NCI-H774 (cell line): ENCODE measurements around the gene CACNA2D1.

Experiments
- DNase-seq: peaks from one replicate; lab custom pipeline; 2025; lab: John Stamatoyannopoulos, UW

CACNA2D1 gene

DNA sequence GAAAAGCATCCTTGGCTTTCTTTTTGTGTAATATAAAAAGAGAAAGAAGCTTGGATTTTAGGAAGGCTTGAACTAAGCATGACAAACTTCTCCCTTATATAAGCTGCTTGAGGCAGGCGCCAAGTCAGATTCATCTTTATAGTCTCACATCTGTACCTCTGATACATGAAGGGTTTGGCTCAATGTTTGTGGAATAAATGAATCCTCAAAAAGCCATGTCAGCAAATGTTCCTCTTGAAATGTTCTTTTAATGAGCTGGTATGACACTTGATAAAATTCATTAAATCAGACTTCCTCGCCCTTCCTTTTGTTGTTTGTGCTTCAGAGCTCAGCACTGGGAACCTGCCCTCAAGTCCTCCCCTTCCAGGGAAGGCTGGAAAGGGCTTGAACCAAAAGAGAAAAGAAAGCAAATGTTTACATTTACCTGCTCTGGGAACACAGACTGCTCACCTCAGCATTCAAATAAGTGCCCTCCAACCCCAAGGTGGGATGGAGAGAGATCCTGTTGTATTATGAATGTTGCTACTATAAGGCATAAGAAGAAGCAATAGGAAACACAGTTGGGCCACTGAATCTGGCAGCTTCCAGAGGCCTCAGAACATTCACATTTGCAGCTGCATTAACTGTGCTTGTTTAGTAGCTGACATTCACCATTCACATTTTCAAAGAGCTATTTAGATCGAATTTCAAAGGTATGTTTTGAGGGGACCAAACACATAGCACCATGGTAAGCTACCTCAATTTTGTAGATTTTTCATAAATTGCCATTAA, 212.6 kb downstream of the CACNA2D1 start:
- DNase-seq, result no peak

DNA sequence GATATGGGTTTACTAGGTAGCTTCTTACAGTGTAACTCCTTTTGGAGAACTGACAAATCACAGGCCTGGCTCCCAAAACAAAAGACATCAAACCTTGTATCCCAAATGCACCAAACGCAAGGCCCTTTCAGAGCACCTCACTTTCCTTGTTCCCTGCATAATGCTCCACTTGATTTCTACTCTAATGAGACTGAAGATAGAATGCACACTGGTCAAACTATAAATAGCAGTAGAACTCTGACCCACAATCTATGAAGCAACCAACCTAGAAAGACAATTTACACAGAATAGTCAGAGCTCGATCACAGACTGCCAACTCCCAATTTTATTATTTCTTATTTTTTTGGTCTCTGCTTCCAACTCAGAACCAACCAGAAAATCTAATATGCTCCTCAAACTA, 214.4 kb downstream of the CACNA2D1 start:
- no peak for DNase-seq

DNA sequence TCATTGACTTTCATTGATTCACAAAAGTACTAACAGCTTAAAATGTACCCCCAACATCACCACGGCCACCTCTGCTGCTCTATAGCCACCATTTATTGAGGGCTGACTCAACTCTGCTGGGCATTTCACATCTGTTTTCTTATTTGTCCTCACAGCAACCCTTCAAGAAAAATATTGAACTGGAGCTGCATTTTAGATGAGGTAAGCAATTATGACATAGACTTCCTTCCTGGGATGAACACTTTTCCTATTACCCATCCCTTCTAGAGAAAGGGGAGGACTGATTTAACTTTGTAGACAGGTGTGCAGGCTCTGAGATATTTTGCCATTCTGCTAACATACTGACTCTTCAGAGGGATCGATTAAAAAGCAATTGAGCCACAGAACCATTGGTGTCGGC, 217.4 kb downstream of the CACNA2D1 start:
- no peak for DNase-seq

DNA sequence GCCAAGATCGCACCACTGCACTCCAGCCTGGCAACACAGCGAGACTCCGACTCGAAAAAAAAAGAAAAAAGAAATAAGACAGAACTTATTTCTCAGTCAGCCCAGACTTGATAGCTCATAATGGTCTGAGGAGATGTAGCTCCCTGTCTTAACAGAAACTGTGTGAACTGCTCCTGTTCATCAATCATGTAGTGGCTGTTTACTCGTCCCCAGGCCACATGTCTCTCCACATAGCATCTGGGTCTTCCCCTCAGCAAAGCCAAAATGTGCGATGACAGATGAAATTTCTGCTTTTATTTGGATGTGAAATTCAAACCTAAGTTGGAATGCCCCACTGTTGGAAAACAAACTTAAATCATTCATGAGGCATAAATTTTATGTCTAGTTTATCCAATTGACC, 219.0 kb downstream of the CACNA2D1 start:
- DNase-seq, result no peak

DNA sequence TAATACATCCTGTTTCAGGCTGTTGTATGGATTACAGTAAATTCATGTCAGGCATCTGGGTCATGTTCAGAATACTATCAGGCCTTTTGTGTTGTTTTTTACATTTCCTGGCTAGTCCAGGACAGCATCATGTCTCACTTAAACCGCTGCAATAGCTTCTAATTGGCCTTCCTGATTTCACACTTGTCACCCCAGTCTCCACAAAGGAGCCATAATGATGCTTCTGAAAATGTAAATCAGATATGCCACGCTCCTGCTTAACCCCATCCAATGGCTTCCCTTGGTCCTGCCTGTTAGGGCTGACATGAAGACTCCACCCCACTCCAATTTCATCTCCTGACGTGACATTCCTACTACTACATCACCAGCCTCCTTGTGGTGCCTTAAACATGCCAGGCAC, 220.0 kb downstream of the CACNA2D1 start:
- DNase-seq, result no peak

DNA sequence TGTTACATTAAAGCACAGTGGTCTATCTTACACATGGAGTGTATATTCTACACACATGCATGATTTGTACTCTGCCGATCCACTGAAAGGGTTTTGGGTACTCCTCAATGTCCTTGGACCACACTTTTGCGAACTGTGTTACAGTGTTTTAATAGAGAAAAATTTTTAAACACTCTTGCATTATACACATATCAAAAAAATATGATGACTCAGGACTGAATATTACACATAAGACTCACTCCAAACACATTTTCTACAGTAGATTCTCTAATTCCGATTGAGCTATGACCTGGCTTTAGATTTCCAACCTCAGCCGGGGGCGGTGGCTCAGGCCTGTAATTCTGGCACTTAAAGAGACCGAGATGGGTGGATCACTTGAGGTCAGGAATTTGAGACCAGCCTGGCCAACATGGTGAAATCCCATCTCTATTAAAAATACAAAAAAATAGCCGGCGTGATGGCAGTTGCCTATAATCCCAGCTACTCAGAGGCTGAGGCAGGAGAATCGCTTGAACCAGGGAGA, 222.4 kb downstream of the CACNA2D1 start:
- DNase-seq, result no peak

DNA sequence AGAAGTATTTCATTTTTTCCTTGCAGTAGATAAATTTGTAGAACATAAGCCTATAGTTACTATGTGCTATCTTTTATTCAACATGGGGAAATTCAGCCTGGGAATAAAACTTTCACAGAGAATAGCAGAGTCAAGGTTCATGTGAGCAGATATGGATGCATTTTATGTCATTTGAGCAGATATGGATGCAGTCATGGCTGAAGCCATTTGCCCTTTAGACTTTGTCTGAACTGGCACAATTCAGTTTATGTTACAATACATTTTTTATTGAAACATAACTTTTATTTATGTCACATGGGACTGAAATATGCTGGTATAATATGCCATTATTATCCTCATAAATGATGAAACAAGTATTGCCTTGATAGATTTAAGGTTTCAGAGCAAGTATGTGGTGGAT, 231.1 kb downstream of the CACNA2D1 start:
- no peak for DNase-seq

DNA sequence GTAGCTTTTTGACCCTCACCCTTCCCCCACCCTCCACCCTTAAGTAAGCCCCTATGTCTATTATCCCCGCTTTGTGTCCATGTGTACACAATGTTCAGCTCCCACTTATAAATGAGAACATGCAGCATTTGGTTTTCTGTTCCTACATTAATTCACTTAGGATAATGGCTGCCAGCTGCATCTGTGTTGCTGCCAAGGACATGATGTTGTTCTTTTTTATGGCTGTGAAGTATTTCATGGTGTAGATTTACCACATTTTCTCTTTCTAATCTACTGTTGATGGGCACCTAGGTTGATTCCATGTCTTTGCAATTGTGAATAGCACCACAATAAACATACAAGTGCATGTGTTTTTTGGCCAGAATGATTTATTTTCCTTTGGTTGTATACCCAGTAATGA, 232.2 kb downstream of the CACNA2D1 start:
- no peak for DNase-seq

DNA sequence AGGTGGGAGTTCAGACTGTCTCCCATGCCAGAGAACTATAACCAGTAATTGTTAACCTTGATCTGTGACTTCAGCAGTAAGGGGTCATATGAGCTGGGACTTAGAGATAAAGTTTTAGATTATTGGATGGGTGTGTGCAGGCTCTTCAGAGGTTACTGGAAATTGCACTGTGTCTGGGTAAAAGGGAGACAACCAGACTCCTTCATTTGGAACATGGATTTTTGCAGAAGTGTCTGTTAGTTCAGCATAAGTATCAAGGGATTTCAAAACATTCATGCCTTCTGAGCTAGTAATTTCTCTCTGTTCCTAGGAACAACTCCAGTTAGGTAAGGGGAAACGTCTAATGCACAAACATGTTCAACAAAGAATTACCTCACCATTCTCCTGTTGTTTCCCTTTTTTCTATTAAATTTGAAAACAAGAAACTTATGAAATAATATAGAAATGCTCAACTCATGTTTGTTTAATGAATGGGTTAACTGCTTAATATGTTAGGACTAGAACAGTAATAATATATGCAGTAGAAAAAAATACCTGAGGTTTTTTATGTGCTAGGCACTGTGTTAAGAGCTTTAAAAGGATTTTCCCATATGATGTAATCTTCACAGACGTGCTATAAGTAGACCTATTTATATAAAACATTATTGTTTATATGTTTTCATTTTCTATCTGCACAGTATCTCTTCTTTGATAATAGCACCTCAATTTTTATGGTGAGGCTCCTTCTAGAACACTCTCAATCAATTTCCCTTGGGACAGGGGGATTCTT, 233.0 kb downstream of the CACNA2D1 start:
- DNase-seq, result no peak

DNA sequence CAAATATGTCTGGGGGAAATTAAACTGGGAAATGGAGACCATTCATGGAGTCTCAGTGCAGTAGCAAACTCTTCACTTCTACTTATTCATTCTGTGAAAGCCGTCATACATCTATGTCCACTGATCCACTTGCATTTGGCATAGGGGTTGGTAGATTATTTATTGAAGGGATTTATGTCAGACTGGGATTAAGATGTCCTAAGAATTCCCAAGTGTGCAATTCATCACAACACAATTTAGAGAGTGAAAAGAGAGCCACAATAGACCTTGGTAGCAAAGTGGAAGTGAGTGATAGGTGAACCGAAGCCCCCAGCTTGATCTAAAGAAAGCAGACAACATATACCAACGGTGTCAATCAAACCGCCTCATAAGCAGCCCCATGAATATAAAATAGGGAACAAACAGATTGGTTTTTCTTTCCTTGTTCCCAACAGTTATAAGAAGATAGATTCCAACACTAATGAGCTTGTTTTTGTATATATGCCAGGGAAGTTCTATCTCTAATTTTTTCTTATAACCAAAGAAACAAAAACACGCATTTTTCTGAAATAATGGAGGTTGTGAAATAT, 234.3 kb downstream of the CACNA2D1 start:
- DNase-seq, result no peak

DNA sequence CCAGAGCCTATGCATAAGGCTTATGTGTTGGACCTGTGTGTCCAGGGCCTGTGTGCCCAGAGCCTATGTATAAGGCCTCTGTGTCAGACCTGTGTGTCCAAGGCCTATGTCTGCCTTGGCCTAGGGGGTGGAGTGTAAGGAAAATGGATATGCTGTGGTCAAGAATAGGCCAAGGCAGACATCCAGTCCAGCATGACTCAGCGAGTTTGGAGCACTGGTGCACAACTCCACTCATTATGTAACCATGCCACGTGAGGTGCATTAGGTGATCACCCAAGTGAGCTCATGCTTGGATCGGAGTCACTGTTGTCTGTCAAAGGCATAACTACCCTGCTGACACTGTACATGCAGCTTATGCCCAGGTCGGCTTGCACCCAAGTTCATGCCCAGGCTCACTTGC, 238.9 kb downstream of the CACNA2D1 start:
- no peak for DNase-seq

DNA sequence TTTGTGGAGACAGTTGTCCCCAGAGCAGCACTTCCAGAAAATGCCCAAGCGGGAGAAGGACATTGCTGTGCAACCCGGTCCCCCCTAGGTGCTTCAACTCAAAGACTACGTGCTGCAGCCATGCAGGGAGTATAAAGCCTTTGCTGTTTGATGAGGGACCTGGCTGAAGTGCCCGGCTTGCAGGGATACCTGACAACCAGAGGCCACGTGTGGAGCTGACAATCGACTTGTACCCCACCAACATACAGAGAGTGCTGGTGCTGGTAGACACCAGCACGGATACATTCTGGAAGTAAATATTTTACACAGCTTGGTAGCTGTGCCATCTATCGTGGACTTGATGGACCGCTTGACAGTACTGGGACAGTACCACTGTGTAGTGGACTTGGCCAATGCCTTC, 240.6 kb downstream of the CACNA2D1 start:
- DNase-seq, result no peak

DNA sequence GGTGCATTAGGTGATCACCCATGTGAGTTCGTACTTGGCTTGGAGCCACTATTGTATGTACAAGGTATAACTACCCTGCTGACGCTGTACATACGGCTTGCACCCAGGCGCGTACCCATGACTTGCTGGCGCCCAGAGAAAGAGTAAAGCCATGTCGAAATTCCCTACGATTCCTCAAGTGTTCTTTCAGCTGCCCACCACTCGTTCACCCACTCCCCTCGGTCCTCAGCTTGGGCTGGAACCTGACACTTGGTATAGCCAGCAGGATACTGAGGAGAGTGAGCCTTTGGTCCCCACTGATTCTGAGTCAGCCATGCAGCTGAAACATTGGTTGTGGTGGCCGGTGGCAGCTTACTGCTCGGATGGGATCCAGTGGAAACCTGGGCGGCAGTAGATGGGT, 241.5 kb downstream of the CACNA2D1 start:
- DNase-seq, result no peak

DNA sequence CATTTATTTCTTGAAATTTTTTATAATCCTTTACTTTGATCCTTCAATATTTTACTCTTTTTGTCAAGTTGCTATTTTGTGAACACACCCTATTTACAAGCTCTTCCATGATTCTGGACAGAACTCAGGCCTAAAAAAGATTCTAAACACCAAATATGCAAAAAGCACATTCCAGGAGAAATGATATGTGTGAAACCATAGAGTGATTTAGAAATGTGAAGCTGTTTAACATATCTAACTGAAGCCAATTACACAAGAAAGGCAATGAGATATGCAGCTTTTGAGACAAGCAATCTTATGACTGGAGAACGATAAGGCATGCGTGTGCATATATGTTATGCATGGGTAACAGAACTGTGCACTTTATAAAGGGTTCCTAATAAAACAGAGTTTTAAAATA, 243.0 kb downstream of the CACNA2D1 start:
- no peak for DNase-seq

DNA sequence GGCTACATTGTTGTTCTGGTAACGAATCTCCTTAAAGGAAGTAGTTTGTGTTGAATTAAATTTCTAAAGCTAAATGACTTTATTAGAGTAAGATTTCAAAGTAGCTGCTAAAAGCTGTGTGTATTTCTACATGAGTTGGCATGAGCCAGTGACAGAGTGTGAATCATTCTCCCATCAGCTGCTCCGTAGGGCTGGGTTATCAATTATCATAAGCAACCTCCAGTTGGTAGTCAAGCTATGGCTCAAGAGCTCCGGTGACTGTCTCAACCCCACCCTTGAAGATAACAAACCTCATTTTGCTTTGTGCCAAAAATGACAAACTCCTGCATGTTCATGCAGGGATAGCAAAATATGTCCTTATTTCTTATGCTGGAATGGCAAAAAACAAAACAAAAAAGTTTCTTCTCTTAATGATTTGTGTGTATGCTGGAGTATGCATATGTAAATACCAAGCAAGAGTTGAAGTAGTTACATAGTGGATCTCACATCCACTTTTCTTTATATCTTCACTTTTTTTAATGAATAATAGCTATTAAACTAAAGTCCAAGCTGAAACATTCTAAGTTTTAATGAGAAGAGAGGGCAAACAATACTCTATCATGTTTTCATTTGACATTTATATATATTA, 249.4 kb downstream of the CACNA2D1 start:
- DNase-seq, result no peak

DNA sequence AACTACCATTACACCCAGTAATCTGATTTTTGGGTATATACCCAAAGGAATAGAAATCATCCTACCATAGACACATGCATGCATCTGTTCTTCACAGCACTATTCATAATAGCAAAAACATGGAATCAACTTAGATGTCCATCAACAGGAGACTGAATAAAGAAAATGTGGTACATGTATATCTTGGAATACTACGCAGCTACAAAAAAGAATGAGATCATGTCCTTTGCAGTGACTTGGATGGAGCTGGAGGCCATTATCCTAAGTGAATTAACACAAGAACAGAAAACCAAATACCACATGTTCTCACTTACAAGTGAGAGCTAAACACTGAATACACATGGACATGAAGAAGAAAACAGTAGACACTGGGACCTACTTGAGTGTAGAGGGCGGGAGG, 254.9 kb downstream of the CACNA2D1 start:
- DNase-seq, result no peak

DNA sequence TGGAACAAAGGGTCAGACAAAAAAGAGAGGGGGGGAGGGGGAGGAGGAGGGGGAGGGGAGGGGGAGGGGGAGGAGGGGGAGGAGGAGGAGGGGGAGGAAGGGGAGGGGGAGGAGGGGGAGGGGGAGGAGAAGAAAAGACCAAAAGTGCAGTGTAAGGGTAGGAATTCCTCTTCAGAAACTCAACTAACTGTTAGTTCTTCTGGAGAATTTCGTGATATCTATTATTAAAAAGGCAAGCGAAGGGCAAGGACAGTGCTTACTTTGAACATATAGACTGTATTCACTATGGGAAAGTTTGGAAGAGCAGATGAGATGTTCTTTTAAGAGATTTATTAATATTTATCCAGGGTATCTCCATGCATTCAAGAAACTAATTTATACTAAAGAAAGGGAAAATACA, 258.1 kb downstream of the CACNA2D1 start:
- no peak for DNase-seq

DNA sequence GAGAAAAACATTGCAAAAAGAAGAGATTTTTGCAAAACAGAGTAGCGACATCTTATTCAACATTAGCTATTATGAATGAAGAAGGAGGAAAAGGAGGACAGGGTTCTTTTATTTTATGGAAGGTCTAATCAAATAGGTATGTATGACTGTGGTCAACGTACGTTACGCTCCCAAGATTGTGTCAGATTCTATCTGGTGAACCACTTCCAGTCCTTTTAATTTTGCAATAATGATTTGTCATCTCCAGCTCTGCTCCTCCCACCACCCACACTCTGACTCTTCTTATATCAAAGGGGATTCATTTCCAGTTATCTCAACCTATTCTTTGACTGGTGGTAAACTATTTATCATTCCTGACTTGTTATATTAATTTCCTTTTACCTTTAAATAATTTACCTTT, 259.9 kb downstream of the CACNA2D1 start:
- DNase-seq, result no peak

DNA sequence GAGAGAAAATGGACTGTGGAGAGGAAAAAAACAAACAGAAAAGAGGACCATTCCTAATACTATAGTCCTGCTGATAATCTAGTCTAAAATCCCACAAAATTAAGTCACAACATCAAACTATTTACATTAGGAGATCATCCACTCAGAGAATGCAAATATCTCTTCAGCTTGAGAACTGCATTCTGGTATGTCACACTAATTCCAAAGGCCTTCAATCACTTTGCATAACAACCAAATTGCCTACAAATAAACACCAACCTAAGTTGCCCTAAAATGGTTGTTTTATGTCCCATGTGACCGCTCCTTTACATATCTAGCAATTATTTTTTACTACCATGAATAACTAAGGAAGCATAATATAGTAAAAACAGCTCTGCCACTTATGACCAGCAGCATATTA, 264.3 kb downstream of the CACNA2D1 start:
- DNase-seq, result no peak

DNA sequence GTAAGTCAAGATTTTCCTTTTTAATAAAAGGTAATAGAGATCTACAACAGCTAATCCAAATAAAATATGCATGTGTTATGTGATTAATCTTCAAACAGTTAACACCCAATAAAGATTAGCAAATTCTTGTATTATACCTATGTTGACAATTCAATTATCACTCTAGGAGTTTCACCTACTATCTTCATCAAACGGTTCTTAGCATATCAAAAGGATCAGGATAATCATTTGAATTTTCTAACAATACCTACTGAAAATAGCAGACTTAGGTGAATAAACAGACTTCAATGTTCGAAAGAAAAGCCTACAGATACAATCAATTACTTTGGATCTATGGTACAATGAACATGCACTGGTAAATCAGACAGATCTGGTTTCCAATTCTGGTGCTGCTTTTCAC, 268.3 kb downstream of the CACNA2D1 start:
- DNase-seq, result no peak

DNA sequence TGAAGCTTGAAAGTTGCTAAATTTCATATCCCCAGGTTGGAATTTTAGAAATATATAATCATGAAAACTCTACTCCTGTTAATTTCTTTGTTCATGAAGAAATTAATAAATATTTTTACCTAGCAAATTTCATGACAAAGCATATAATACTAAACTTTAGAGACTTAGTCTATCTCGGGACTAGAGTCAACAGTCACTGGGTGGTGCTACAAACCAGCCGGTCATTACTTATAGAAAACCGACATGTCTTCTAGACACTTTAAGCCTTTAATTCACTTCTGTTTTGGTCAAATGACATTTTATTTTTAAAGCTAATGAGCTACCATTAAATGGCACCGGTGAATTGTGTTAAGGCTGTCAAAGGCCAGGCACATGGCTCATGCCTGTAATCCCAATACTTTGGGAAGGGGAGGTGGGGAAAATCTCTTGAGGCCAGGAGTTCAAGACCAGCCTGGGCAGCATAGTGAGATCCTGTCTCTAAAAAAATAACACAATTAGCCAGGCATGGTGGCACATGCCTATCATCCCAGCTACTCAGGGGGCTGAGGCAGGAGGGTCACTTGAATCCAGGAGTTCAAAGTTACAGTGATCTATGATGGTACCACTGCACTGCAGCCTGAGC, 270.1 kb downstream of the CACNA2D1 start:
- DNase-seq, result no peak

DNA sequence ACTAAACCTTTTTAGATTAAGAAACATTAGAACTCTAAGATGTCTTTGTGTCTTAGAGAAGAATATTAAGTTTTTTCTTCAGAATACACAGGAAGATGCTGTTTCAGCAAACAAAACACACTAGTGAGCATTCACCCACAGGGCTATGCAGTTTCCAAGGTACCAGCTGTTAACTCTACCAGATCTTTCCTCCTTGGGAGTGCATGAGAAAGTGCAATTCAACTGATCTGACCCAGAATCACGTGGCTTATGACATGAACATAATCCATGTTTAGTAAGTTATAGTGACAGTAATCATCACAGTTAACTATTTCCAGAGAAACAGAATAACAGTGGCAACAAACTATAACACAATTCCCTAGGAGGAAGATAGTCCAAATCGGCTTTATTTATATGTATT, 270.7 kb downstream of the CACNA2D1 start:
- DNase-seq, result no peak
